Central memory CD8-positive, alpha-beta T cell (primary cell): ENCODE data around the gene OR51E1.

Experiments
- ATAC-seq: fragments of 150-1000 bp; cut with Tn5 transposase; replicated peaks from 2 replicates; pipeline ENCODE4 v1.10.0; 2022; ENCODE audit warnings: mild to moderate bottlenecking, moderate FRiP score, moderate number of reproducible peaks; ENCODE audit not compliant: poor library complexity, severe bottlenecking; ENCODE audit errors: extremely low read depth
- DNase-seq, 2 donors: peaks; one replicate each; pipeline ENCODE4 v3.0.0; 2021; ENCODE audit warnings: low spot score in 2 of 2
- H3K27ac Mint-ChIP-seq: one replicate; pipeline ENCODE4 v1.8.0; 2022; ENCODE audit warnings: low read depth, mild to moderate bottlenecking, moderate library complexity, mixed read lengths
- H3K27me3 Mint-ChIP-seq: one replicate; pipeline ENCODE4 v1.8.0; 2022; ENCODE audit warnings: mixed read lengths
- H3K36me3 Mint-ChIP-seq: one replicate; pipeline ENCODE4 v1.8.0; 2022; ENCODE audit warnings: mild to moderate bottlenecking, moderate library complexity, mixed read lengths; ENCODE audit not compliant: insufficient read depth
- H3K4me1 Mint-ChIP-seq: one replicate; pipeline ENCODE4 v1.8.0; 2022; ENCODE audit warnings: mixed read lengths
- H3K4me3 Mint-ChIP-seq: one replicate; pipeline ENCODE4 v1.8.0; 2022; ENCODE audit warnings: mild to moderate bottlenecking, moderate library complexity, mixed read lengths
- H3K9me3 Mint-ChIP-seq: one replicate; pipeline ENCODE4 v1.8.0; 2022; ENCODE audit warnings: mixed read lengths

The OR51E1 gene

GRCh38 chr11:4664183-4664582, 20.4 kb downstream of the OR51E1 start:
- DNase-seq (no peak), ATAC-seq (no peak)
- no peaks in the 10 kb centered on the region for H3K9me3 Mint-ChIP-seq
- no peaks in the 10 kb centered on the region for H3K36me3 Mint-ChIP-seq
- H3K4me3 Mint-ChIP-seq, result no peak overlapping the region
- H3K27ac Mint-ChIP-seq, result no peak overlapping the region
- H3K27me3 Mint-ChIP-seq, result peaks cover 13% of the 10 kb centered on the region
- no peaks in the 10 kb centered on the region for H3K4me1 Mint-ChIP-seq

- H3K4me3 Mint-ChIP-seq, result no peak overlapping the region
- no peak for ATAC-seq
- DNase-seq, result no peak
- no peaks in the 10 kb centered on the region for H3K36me3 Mint-ChIP-seq
- H3K4me1 Mint-ChIP-seq, result no peaks in the 10 kb centered on the region
- no peaks in the 10 kb centered on the region for H3K9me3 Mint-ChIP-seq
- peaks cover 13% of the 10 kb centered on the region for H3K27me3 Mint-ChIP-seq
- H3K27ac Mint-ChIP-seq, result no peak overlapping the region
These were observed 21.0 kb downstream of the OR51E1 start for GRCh38 chr11:4664786-4665185.

- DNase-seq (no peak), ATAC-seq (no peak)
- no peaks in the 10 kb centered on the region for H3K9me3 Mint-ChIP-seq
- no peaks in the 10 kb centered on the region for H3K36me3 Mint-ChIP-seq
- no peak overlapping the region for H3K4me3 Mint-ChIP-seq
- no peak overlapping the region for H3K27ac Mint-ChIP-seq
- no peaks in the 10 kb centered on the region for H3K4me1 Mint-ChIP-seq
- H3K27me3 Mint-ChIP-seq, result peaks cover 12% of the 10 kb centered on the region
These were observed 21.6 kb downstream of the OR51E1 start for GRCh38 chr11:4665424-4665823.

GRCh38 chr11:4671741-4672140, 28.0 kb downstream of the OR51E1 start:
- Mint-ChIP-seq H3K36me3 (no peaks in the 10 kb centered on the region), H3K4me1 (no peaks in the 10 kb centered on the region), H3K4me3 (no peak overlapping the region), H3K27ac (no peak overlapping the region), H3K27me3 (peaks cover 38% of the 10 kb centered on the region), H3K9me3 (no peaks in the 10 kb centered on the region)
- ATAC-seq (no peak), DNase-seq (no peak)

- Mint-ChIP-seq H3K36me3 (no peaks in the 10 kb centered on the region), H3K4me1 (no peaks in the 10 kb centered on the region), H3K4me3 (no peak overlapping the region), H3K27me3 (peaks cover 38% of the 10 kb centered on the region), H3K9me3 (no peaks in the 10 kb centered on the region), H3K27ac (no peak overlapping the region)
- no peak for ATAC-seq
- no peak for DNase-seq
These were observed 28.7 kb downstream of the OR51E1 start for GRCh38 chr11:4672470-4672869.

GRCh38 chr11:4673781-4674180, 30.0 kb downstream of the OR51E1 start:
- no peak overlapping the region for H3K4me3 Mint-ChIP-seq
- peaks cover 38% of the 10 kb centered on the region for H3K27me3 Mint-ChIP-seq
- H3K27ac Mint-ChIP-seq, result no peak overlapping the region
- DNase-seq (no peak), ATAC-seq (no peak)
- H3K9me3 Mint-ChIP-seq, result no peaks in the 10 kb centered on the region
- H3K36me3 Mint-ChIP-seq, result no peaks in the 10 kb centered on the region
- no peaks in the 10 kb centered on the region for H3K4me1 Mint-ChIP-seq

- ATAC-seq, result no peak
- Mint-ChIP-seq H3K4me1 (no peaks in the 10 kb centered on the region), H3K27ac (no peak overlapping the region), H3K4me3 (no peak overlapping the region), H3K36me3 (peaks cover 2% of the 10 kb centered on the region), H3K27me3 (peaks cover 24% of the 10 kb centered on the region), H3K9me3 (no peaks in the 10 kb centered on the region)
- DNase-seq, result no peak
These were observed 34.2 kb downstream of the OR51E1 start for GRCh38 chr11:4677948-4678347.

- ATAC-seq (no peak), DNase-seq (no peak)
- Mint-ChIP-seq H3K27ac (no peak overlapping the region), H3K4me3 (no peak overlapping the region), H3K9me3 (no peaks in the 10 kb centered on the region), H3K4me1 (no peaks in the 10 kb centered on the region), H3K27me3 (peaks cover 9% of the 10 kb centered on the region), H3K36me3 (peaks cover 4% of the 10 kb centered on the region)
These were observed 36.6 kb downstream of the OR51E1 start for GRCh38 chr11:4680341-4680740.

- Mint-ChIP-seq H3K27me3 (no peaks in the 10 kb centered on the region), H3K36me3 (peaks cover 4% of the 10 kb centered on the region), H3K9me3 (no peaks in the 10 kb centered on the region), H3K4me1 (no peaks in the 10 kb centered on the region), H3K27ac (no peak overlapping the region), H3K4me3 (no peak overlapping the region)
- ATAC-seq (no peak), DNase-seq (no peak)
These were observed 39.0 kb downstream of the OR51E1 start for GRCh38 chr11:4682623-4683419.

- H3K4me1 Mint-ChIP-seq, result no peaks in the 10 kb centered on the region
- no peak for ATAC-seq
- no peak for DNase-seq
- H3K27me3 Mint-ChIP-seq, result no peaks in the 10 kb centered on the region
- H3K9me3 Mint-ChIP-seq, result no peaks in the 10 kb centered on the region
- no peak overlapping the region for H3K27ac Mint-ChIP-seq
- no peak overlapping the region for H3K4me3 Mint-ChIP-seq
- H3K36me3 Mint-ChIP-seq, result peaks cover 4% of the 10 kb centered on the region
These were observed 41.0 kb downstream of the OR51E1 start for GRCh38 chr11:4684631-4685285.

- H3K9me3 Mint-ChIP-seq, result no peaks in the 10 kb centered on the region
- peaks cover 4% of the 10 kb centered on the region for H3K4me1 Mint-ChIP-seq
- DNase-seq, result no peak
- no peaks in the 10 kb centered on the region for H3K36me3 Mint-ChIP-seq
- no peak for ATAC-seq
- no peak overlapping the region for H3K4me3 Mint-ChIP-seq
- H3K27ac Mint-ChIP-seq, result no peak overlapping the region
- H3K27me3 Mint-ChIP-seq, result no peaks in the 10 kb centered on the region
These were observed 51.7 kb downstream of the OR51E1 start for GRCh38 chr11:4695442-4695841.

GRCh38 chr11:4697585-4697984, 53.8 kb downstream of the OR51E1 start, which contains the start of gene OR51E2:
TSS of gene OR51E2 (minus strand) at chr11:4697853. CDS start at chr11:4682711, 15,142 bp downstream.
- no peak within 1 kb of the TSS for H3K27ac Mint-ChIP-seq
- peaks cover 4% of the 10 kb centered on the region for H3K4me1 Mint-ChIP-seq
- DNase-seq, result no peak
- no peaks in the 10 kb centered on the region for H3K27me3 Mint-ChIP-seq
- peak within 1 kb of the TSS; percentile 21 for H3K4me3 Mint-ChIP-seq
- ATAC-seq, result no peak
- H3K9me3 Mint-ChIP-seq, result no peaks in the 10 kb centered on the region
- no peaks in the 10 kb centered on the region for H3K36me3 Mint-ChIP-seq
